Mucosa of descending colon (tissue), 3 donors: ENCODE results near the gene MDGA2. TPM values are rescaled to one million over a fixed set of nuclear protein-coding genes. Genes with fewer than 3 reads are reported as not detected.

Experiments used
- ATAC-seq: fragments of 200-7000 bp; cut with Tn5 transposase; one replicate; pipeline ENCODE4 v1.9.1; 2020; ENCODE audit warnings: mild to moderate bottlenecking, moderate library complexity
- DNase-seq, 3 donors: peaks; one replicate each; pipeline ENCODE4 v3.0.0-alpha.2; 2020
- H3K36me3 ChIP-seq: fragments of 200-600 bp; one replicate; pipeline ENCODE4 v1.8.0; 2021; ENCODE audit warnings: low read depth, mild to moderate bottlenecking
- H3K4me1 ChIP-seq: fragments of 200-600 bp; one replicate; pipeline ENCODE4 v1.8.0; 2021; ENCODE audit warnings: low read depth, mild to moderate bottlenecking
- H3K4me3 ChIP-seq: fragments of 200-600 bp; one replicate; pipeline ENCODE4 v1.8.0; 2021; ENCODE audit warnings: mild to moderate bottlenecking
- H3K9me3 ChIP-seq: fragments of 200-600 bp; one replicate; pipeline ENCODE4 v1.8.0; 2021; ENCODE audit warnings: mild to moderate bottlenecking
- CTCF ChIP-seq: fragments of 200-600 bp; IDR thresholded peaks from one replicate; pipeline ENCODE4 v1.8.0; 2022; ENCODE audit warnings: antibody characterized with exemption, mild to moderate bottlenecking
- intact Hi-C, 2 donors: fragments of 100-400 bp; cut with DNase I in 1 of 2; cut with micrococcal nuclease in 1 of 2; formaldehyde crosslinking; loops; one replicate each; pipeline versions ENCODE4 v1.11.0 to v1.11.1; 2022; cut with DNase I, micrococcal nuclease
- total RNA-seq, 3 donors: library from RNA; stranded (reverse); fragmentation: NEBNext Ultra II Directional in 2 of 3; extraction: Animal tissue kit (Norgen Biotek cat#: 25700) in 2 of 3; gene quantifications; one replicate each; pipeline versions ENCODE4 v1.2.1 to v1.2.4, GENCODE V29; 2021 to 2023
- donor health status: DM: no; HTN: no; CAD: no; lungs with moderate emphysema.
- donor health status: DM: no; HTN: no; CAD: no.
- donor health status: DM: no; HTN: yes; CAD: no.

The MDGA2 gene
- total RNA-seq, 3 donors from 2014 or later = 0.35 TPM; not detected in 2

- H3K9me3 ChIP-seq = peaks cover 6% of the 10 kb centered on the region
- no peak overlapping the region for H3K4me3 ChIP-seq
- TF ChIP-seq CTCF = no peak
- ATAC-seq (no peak), DNase-seq (no peak)
- intact Hi-C loops = no loop called here
- H3K36me3 ChIP-seq = no peaks in the 10 kb centered on the region
- no peaks in the 10 kb centered on the region for H3K4me1 ChIP-seq
Measured at GRCh38 chr14:47389535-47389934, 285.9 kb downstream of the MDGA2 start.

GRCh38 chr14:47366006-47366405, 309.4 kb downstream of the MDGA2 start:
- no peak for TF ChIP-seq CTCF
- intact Hi-C loops = no loop called here
- ATAC-seq (no peak), DNase-seq (no peak)
- no peaks in the 10 kb centered on the region for H3K36me3 ChIP-seq
- no peaks in the 10 kb centered on the region for H3K9me3 ChIP-seq
- no peak overlapping the region for H3K4me3 ChIP-seq
- H3K4me1 ChIP-seq = no peaks in the 10 kb centered on the region

- Histone ChIP-seq H3K4me1 (no peaks in the 10 kb centered on the region), H3K9me3 (no peaks in the 10 kb centered on the region), H3K36me3 (no peaks in the 10 kb centered on the region), H3K4me3 (no peak overlapping the region)
- ATAC-seq (no peak), DNase-seq (no peak)
- intact Hi-C loops = no loop called here
- TF ChIP-seq CTCF = no peak
Measured at GRCh38 chr14:47365233-47365632, 310.2 kb downstream of the MDGA2 start.

GRCh38 chr14:47353186-47353585, 322.2 kb downstream of the MDGA2 start:
- intact Hi-C loops = no loop called here
- ATAC-seq (no peak), DNase-seq (no peak)
- H3K4me1 ChIP-seq = no peaks in the 10 kb centered on the region
- H3K9me3 ChIP-seq = peaks cover 12% of the 10 kb centered on the region
- TF ChIP-seq CTCF = no peak
- H3K36me3 ChIP-seq = no peaks in the 10 kb centered on the region
- H3K4me3 ChIP-seq = no peak overlapping the region

- Histone ChIP-seq H3K4me3 (no peak overlapping the region), H3K4me1 (no peaks in the 10 kb centered on the region), H3K36me3 (no peaks in the 10 kb centered on the region), H3K9me3 (no peaks in the 10 kb centered on the region)
- no peak for DNase-seq
- intact Hi-C loops = no loop called here
- no peak for TF ChIP-seq CTCF
- no peak for ATAC-seq
Measured at GRCh38 chr14:47346849-47347248, 328.6 kb downstream of the MDGA2 start.

- DNase-seq (no peak), ATAC-seq (no peak)
- no peak overlapping the region for H3K4me3 ChIP-seq
- intact Hi-C loops = no loop called here
- H3K36me3 ChIP-seq = no peaks in the 10 kb centered on the region
- H3K9me3 ChIP-seq = no peaks in the 10 kb centered on the region
- TF ChIP-seq CTCF = no peak
- no peaks in the 10 kb centered on the region for H3K4me1 ChIP-seq
Measured at GRCh38 chr14:47345016-47345415, 330.4 kb downstream of the MDGA2 start.
